NCI-H2171 treated with DMSO at 0.1 percent for 48 hours (cell line): ENCODE data around the gene KCTD13.
"Not testable (repeated sequence)": the region's sequence is repeated elsewhere in the genome, so short reads cannot be mapped to it uniquely, and the experiment has no call there.

Source experiments
- DNase-seq: peaks from one replicate; lab custom pipeline; 2025; lab: John Stamatoyannopoulos, UW

KCTD13 gene

GRCh38 chr16:29906520-29907244, 19.3 kb downstream of the KCTD13 start:
- no peak for DNase-seq

- no peak for DNase-seq
Measured at GRCh38 chr16:29905668-29906067, 20.4 kb downstream of the KCTD13 start.

- DNase-seq: no peak
Measured at GRCh38 chr16:29904947-29905346, 21.1 kb downstream of the KCTD13 start.

DNA sequence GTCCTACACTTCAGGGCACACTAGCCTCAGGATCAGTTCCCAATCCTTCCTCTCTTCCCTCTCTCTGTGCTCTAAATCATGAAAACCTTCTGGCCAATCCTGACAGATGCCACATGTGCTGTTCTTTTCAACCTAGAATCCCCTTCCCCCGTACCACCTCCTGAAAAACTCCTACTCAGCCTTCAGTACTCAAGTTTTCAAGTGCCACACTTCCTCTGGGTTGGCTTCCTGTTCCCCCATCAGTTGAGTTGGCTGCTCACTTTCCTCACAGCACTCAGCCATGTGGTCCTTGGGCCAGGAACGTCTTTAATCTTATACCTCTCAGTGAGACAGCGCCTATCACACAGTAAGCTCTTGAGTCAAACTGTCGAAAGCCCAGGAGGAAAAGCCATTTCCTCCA, 22.4 kb downstream of the KCTD13 start:
- DNase-seq: no peak

GRCh38 chr16:29901607-29901945, 24.4 kb downstream of the KCTD13 start:
- DNase-seq: no peak

DNA sequence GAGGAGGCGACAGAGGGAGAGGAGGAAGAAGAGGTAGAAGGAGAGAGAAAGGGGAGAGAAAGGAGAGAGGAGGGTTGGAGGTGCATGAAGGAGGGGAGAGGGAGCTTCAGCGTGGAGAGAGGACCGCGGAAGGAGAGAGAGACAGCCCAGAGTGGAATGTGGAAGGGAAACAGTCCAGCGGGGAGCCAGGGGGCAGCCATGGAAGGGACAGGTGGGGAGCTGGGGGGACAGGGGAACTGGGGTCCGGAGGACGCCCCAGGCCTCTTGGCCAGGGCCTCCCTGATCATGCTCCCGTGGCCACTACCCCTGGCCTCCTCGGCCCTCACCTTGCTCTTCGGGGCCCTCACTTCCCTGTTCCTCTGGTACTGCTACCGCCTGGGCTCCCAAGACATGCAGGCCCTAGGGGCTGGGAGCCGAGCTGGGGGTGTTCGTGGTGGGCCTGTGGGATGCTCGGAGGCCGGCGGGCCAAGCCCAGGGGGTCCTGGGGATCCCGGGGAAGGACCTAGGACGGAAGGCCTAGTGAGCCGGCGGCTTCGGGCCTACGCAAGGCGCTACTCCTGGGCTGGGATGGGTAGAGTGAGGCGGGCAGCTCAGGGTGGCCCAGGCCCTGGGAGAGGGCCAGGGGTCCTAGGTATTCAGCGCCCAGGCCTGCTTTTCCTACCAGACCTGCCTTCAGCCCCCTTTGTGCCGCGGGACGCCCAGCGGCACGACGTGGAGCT, 25.0 kb downstream of the KCTD13 start:
- no peak for DNase-seq

GRCh38 chr16:29900102-29900887, 25.7 kb downstream of the KCTD13 start, which contains the start of gene ASPHD1:
TSS of gene ASPHD1 (plus strand) at chr16:29900488. CDS start at chr16:29900972, 484 bp downstream.
- DNase-seq: peak; percentile 82

- peak; percentile 97 for DNase-seq
Measured at GRCh38 chr16:29899516-29900101, 26.4 kb downstream of the KCTD13 start, which contains the start of gene SEZ6L2. TSS of gene SEZ6L2 (minus strand) at chr16:29899550. CDS start at chr16:29899019, 531 bp downstream.

DNA sequence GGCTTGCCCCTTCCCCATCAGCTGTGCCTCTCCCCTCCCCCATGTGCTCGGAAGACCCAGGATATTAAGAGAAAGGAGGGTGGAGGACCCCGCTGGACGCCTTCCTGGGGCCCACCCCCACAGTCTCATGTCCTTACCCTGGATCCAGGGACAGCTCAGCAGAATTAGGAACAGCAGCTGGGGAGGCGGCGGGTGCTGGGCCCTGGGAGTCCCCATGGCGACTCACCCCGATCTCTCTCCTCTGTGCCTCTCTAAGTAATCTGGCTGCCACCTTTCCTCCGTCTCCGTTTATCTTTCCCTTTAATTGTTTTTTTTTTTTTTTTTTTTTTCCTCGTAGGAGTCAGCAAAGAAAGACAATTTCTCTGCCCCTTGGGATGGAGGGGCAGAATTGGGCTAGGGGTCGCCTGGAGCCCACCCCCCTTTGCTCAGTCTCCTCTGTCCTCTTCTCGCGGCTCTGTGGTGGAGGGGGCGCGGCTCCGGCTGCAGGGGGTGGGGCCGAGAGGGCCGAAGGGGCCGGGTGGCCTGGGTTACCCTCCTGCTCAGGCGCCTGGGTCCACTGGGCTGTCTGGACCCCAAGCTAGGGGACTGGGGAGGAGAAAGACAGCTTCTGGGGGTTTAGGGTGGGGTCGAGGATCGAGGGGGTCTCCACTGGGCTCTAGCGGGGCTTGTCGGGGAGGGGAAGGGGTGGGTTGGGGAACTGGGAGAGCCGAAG, 27.1 kb downstream of the KCTD13 start:
- peak; percentile 71 for DNase-seq

GRCh38 chr16:29898135-29898803, 27.8 kb downstream of the KCTD13 start:
- no peak for DNase-seq

DNA sequence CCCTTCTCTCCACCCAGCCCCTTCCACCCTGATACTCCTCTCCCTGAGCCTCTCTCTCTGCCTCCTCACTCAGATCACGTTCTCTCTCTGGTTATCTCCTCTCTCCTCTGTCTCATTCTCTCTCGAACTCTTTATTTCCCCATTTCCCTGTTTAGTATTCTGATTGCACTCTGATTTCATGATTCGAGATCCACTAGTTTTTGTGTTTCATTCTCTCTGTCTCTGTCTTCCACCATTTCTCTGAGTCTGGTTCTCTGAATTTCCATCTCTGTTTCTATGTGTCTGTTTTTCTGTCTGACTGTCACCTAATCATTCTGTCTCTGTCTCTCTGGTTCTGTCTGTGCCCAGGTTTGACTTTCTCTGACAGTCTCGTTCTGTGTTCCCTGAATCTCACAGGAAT, 28.7 kb downstream of the KCTD13 start:
- DNase-seq: no peak

DNA sequence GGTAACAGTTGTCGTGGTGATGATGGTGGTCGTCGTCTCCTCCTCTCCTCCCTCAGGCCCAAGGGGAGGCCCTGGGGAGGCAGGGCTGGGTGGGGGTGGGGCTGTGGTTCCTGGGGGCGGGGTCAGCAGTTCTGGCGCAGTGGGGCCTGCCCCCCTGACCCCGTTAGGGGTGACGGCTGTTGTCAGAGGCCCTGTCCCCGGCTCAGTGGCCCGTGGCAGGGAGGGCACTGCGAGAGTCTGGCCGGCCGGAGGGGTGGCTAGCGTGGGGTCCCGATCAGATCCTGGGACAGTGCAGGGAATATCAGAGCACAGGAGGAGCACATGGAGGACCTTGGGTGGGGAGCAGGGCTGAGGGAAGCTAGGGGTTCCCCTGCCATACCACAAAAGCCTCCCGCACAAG, 29.2 kb downstream of the KCTD13 start:
- no peak for DNase-seq

DNA sequence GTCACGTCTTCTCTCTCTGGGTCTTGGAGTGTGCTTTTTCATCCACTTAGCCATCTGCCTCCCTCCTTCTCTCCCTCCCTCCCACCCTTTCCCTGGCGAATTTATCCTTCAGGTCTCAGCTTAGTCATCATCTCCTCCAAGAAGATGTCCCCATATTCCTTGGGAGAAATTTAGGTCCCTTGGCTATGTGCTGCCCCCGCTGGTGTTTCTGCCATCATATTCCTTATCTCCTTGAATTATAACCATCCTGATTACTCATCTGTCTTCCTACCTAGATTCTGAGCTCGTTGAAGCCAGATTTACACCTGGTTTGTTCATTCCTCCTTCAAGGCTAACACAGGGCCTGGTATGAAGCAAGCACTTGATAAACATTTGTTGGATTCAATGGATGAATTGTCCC, 31.7 kb downstream of the KCTD13 start:
- DNase-seq: no peak

DNA sequence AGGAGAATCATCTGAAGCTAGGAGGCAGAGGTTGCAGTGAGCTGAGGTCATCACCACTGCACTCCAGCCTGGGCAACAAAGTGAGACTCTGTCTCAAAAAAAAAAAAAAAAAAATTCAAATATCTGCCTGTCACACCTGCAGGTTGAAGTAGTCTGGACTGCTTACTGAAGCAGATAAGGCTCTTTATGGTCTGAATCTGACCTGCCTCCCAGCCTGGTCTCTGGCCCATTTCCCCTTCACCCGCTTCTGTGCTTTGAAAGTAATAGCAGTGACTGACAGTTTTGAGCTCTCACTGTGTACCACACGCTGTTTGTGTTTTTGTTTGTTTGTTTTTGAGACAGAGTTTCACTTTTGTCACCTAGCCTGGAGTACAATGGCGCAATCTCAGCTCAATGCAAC, 32.5 kb downstream of the KCTD13 start:
- DNase-seq: no peak

DNA sequence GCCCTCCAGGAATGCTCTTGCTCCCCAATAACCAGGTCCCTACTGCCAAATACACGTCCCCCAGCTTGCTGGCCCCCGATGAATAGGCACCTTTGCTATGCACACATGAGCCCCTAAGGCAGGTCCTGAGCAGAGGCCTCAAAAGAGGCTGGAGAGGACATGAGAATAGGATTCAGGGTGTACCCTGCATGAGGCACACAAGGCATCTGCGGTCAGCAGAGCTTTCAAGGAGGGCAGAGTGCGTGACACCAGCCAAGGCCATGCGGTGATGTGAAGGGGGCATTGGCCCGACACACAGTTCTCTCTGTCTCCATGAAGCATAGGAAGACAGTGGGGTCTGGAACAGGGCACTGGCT, 33.6 kb downstream of the KCTD13 start:
- DNase-seq: no peak

DNA sequence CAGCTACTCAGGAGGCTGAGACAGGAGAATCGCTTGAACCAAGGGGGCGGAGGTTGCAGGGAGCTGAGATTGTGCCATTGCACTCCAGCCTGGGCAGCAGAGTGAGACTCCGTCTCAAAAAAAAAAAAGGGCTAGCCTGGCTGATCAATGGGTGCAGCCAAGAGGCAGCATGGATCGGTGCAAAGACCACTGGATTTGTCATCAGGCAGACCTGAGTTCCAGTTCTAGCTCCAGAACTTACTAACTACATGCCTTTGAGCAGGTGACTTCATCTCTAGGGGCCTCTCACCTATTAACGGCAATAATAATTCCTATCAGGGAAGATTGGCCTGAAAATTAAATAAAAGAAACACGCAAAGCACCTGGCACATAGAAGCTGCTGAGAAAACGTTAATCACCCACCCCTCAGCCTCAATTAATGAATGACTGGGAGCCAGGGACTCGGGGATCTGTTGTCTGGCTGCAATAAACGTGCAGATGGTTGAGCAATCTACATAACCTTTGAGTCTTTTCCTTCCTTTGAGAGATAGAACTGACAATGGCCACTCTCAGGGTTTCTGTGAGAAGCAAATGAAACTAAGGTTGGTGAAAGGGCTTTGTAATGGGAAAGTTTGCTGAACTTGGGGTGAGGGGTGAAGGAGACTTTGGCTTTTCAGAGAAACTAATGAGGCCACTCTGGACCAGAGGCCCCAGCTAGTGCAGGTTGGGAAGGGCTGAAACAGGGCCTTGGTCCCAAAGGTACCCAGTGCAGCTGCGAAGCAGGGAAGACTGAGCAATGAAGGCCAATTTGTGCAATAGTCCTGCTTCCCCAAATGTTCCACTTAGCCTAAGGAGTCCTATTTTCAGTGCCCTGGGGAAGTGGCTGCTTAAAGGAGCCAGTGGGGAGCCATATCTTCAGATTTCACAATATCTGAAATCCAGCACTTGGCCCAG, 34.2 kb downstream of the KCTD13 start:
- DNase-seq: peak; percentile 10

- not testable (repeated sequence) for DNase-seq
Measured at GRCh38 chr16:29889372-29889771, 36.7 kb downstream of the KCTD13 start.

GRCh38 chr16:29883987-29884386, 42.0 kb downstream of the KCTD13 start:
- DNase-seq: no peak

DNA sequence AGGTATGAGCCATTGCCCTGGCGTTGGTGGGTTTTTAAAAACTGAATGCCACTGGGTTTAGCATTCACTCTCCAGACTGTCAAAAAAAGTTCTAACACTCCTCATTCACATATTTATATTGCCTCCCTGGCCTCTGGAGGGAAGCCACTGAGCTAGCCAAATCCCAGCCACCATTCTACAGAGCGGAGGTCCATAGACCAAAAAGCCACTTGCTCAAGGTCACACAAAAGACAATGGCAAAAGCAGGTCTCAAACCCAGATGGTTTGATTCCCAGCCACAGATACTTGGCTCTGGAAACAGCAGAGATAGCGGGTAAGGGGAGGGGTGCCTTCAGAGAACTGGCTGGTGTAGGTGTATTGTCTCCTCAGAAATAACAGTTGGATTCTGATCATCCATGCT, 45.0 kb downstream of the KCTD13 start:
- no peak for DNase-seq

GRCh38 chr16:29878172-29878571, 47.9 kb downstream of the KCTD13 start:
- no peak for DNase-seq
